ENCODE measurements around the gene BRIP1. TPM values are rescaled to one million over a fixed set of nuclear protein-coding genes. Genes with fewer than 3 reads are reported as not detected.

Gene BRIP1
- 0.88 and 27.6 TPM in 2 replicates for total RNA-seq

GRCh38 chr17:61862975-61863800, at the start of gene BRIP1:
Gene BRIP1 (minus strand): TSS chr17:61863528. CDS start chr17:61861539, 1,989 bp downstream.

Small RNA genes within 50 kb of the gene (small RNA-seq; reads per million reads assigned to genes)
- gene RF00019 (ENCODE audit: low replicate concordance): not detected

Other genes with a start within 250 kb of the BRIP1 start
- gene INTS2, start 64.5 kb upstream of the BRIP1 start, total RNA-seq: 12.0 and 22.6 TPM in 2 replicates
- gene MED13, start 201.8 kb upstream of the BRIP1 start, total RNA-seq: 77.3 and 78.9 TPM in 2 replicates